Kidney (tissue), 14 donors: ENCODE results near the gene PMEPA1. TPM values are rescaled to one million over a fixed set of nuclear protein-coding genes. Genes with fewer than 3 reads are reported as not detected.

Experiments used
- DNase-seq, 5 donors: peaks; one replicate each; pipeline ENCODE4 v3.0.0-alpha.2; 2013 to 2020
- FAIRE-seq: peaks from 2 replicates; lab custom pipeline; 2012; peaks lifted over from hg19 to GRCh38; lab: Jason Lieb, UNC
- H3K27ac ChIP-seq, 2 donors: one replicate each; pipeline ENCODE4 v1.7.0; 2013; ENCODE audit warnings: low read depth in 2 of 2, low read length in 2 of 2, inconsistent platforms in 1 of 2
- H3K27me3 ChIP-seq: one replicate; pipeline ENCODE4 v1.7.1; 2013; ENCODE audit warnings: low read length, inconsistent platforms; ENCODE audit not compliant: control insufficient read depth, insufficient read depth
- H3K36me3 ChIP-seq, 3 donors: one replicate each; pipeline versions ENCODE4 v1.7.0 to v1.7.1; 2013; ENCODE audit warnings: low read length in 3 of 3, control low read depth in 1 of 3, inconsistent platforms in 1 of 3; ENCODE audit not compliant: insufficient read depth in 3 of 3, control insufficient read depth in 2 of 3
- H3K4me1 ChIP-seq, 3 donors: one replicate each; pipeline versions ENCODE4 v1.7.0 to v1.7.1; 2013; ENCODE audit warnings: low read length in 3 of 3, inconsistent platforms in 1 of 3, low read depth in 1 of 3; ENCODE audit not compliant: control insufficient read depth in 2 of 3, insufficient read depth in 2 of 3
- H3K4me3 ChIP-seq, 3 donors: one replicate each; pipeline versions ENCODE4 v1.7.0 to v1.8.1; 2013; ENCODE audit warnings: low read length in 3 of 3, control low read depth in 1 of 3, inconsistent platforms in 1 of 3
- H3K9ac ChIP-seq, 3 donors: one replicate each; pipeline versions ENCODE4 v1.7.0 to v1.7.1; 2013; ENCODE audit warnings: low read length in 3 of 3, control low read depth in 1 of 3, inconsistent platforms in 1 of 3
- H3K9me3 ChIP-seq, 3 donors: one replicate each; pipeline versions ENCODE4 v1.7.0 to v1.7.1; 2013; ENCODE audit warnings: low read length in 3 of 3, control low read depth in 1 of 3, inconsistent platforms in 1 of 3; ENCODE audit not compliant: control insufficient read depth in 2 of 3, insufficient read depth in 1 of 3
- intact Hi-C: fragments of 100-400 bp; cut with DNase I; formaldehyde crosslinking; loops from one replicate; pipeline ENCODE4 v1.11.1; 2022
- polyA plus RNA-seq: library from polyadenylated mRNA; stranded (reverse); fragments of 350-450 nt; fragmentation: Illumina TruSeq; extraction: RNeasy Lipid Tissue Mini Kit (QIAGEN cat#74804); gene quantifications from one replicate; pipeline ENCODE4 v1.2.3, GENCODE V29; 2014; ENCODE audit warnings: low read depth, low replicate concordance; ENCODE audit not compliant: insufficient read depth
- total RNA-seq: library from RNA; stranded (reverse); fragmentation: NEBNext Ultra II Directional; extraction: Animal tissue kit (Norgen Biotek cat#: 25700); gene quantifications from one replicate; pipeline ENCODE4 v1.2.1, GENCODE V29; 2021
- TF ChIP-seq, protein P1 (sequence below): IDR thresholded peaks from 3 replicates; pipeline ENCODE4 v1.5.1; 2012; ENCODE audit warnings: mild to moderate bottlenecking, moderate library complexity, borderline replicate concordance; ENCODE audit not compliant: insufficient read depth; ENCODE audit errors: extremely low read depth
- donor health status: control.
- donor health status: control.
- donor health status: control.
- donor health status: control.
- donor health status: control.
- donor health status: DM: yes; HTN: yes; CAD: no.
- donor health status: Normal renal cell carcinoma (clear cell type).

PMEPA1 gene
- total and polyA plus RNA-seq, 2 donors from 2014 or later, result 12.9 to 30.4 TPM

DNA sequence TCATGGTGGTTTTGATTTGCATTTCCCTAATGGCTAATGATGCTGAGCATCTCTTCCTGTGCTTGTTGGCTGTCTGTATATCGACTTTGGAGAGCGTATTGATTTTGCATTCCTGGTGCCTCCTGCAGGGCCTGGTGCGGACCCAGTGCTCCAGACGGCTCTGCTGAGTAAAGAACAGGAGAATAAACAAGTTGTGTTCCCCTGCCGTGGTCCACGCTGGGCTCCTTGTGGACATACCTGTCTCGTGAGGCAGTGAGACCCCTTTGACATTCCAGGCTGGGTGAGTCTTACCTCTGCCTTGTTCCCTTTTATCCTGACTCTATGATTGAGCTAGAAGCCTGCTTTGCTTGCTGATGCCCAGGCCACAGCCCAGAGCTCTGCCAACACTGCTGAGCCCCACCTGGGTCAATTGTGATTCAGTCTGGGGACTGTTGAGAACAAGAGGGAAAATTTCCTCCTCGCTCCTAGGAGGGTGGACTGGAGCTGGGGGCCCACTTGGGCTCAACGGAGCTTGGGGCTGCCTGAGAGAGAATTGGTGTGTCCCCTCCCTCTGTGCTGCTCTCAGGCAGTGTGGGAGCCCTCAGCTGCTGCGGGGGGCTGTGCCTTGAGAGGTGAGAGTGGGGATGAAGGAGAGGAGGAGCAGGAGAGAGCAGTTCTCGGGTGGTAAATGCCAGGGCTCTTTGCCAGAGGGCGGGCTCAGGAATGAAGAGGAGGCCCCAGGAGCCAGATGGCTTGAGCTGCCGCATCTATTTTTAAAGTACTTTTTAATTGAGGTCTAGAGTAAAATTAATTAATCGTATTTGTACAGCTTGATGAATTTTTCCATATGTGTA lies 43.7 kb upstream of the PMEPA1 start:
- intact Hi-C loops, result no loop called here
- Histone ChIP-seq H3K36me3 (no peaks in the 10 kb centered on the region), H3K27me3 (no peaks in the 10 kb centered on the region), H3K4me3 (no peak overlapping the region), H3K9ac (no peak overlapping the region), H3K9me3 (no peaks in the 10 kb centered on the region), H3K27ac (no peak overlapping the region), H3K4me1 (peaks cover 0 to 9% (median 0%) of the 10 kb centered on the region in 3 donors)
- FAIRE-seq (no peak), DNase-seq (peak in 2 of 5 donors; percentile 26 to 47)
- TF ChIP-seq, protein P1, sequence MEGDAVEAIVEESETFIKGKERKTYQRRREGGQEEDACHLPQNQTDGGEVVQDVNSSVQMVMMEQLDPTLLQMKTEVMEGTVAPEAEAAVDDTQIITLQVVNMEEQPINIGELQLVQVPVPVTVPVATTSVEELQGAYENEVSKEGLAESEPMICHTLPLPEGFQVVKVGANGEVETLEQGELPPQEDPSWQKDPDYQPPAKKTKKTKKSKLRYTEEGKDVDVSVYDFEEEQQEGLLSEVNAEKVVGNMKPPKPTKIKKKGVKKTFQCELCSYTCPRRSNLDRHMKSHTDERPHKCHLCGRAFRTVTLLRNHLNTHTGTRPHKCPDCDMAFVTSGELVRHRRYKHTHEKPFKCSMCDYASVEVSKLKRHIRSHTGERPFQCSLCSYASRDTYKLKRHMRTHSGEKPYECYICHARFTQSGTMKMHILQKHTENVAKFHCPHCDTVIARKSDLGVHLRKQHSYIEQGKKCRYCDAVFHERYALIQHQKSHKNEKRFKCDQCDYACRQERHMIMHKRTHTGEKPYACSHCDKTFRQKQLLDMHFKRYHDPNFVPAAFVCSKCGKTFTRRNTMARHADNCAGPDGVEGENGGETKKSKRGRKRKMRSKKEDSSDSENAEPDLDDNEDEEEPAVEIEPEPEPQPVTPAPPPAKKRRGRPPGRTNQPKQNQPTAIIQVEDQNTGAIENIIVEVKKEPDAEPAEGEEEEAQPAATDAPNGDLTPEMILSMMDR, result no peak

DNA sequence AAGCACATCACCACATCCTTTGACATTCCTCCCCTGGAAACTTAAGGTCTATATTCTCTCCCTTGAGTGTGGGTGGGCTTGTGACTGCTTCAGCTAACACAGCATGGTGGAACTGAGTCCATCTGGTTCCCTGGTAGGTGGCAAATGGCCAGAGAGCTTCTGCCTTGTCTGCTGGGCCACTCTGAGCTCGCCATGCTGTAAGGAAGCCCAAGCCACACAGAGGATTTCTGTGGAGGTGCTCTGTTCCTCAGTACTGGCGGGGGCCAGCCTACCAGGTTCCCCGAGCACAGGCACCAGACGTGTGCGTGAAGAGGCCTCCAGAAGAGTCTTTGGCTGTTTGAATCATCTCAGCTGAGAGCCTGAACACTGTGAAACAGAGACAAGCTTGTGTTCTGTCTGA lies 41.6 kb upstream of the PMEPA1 start:
- Histone ChIP-seq H3K9ac (no peak overlapping the region), H3K27me3 (no peaks in the 10 kb centered on the region), H3K36me3 (no peaks in the 10 kb centered on the region), H3K9me3 (no peaks in the 10 kb centered on the region), H3K4me1 (peaks cover 0 to 16% (median 6%) of the 10 kb centered on the region in 3 donors), H3K27ac (no peak overlapping the region), H3K4me3 (no peak overlapping the region)
- DNase-seq, result peak in 1 of 5 donors; percentile 19
- TF ChIP-seq, protein P1, result no peak
- intact Hi-C loops, result no loop called here
- FAIRE-seq, result no peak

DNA sequence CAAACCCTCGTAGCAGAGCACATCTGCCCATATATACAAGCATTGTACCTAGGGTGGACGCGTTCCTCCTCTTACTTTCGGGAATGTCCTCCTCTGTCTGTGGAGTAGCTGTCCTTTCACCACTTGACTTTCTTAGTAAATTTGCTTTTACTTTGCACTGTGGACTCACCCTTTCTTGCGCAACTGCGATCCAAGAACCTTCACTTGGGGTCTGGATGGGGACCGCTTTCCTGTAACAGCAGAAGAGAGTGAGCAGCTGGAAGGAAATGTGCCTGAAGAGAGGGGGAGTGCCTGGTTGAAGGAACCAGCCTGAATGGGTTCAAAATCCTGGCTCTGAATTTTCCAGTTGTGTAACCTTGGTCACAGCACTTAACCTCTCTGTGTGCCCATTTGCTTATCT lies 40.1 kb upstream of the PMEPA1 start:
- Histone ChIP-seq H3K4me1 (peaks cover 0 to 16% (median 6%) of the 10 kb centered on the region in 3 donors), H3K4me3 (no peak overlapping the region), H3K9ac (no peak overlapping the region), H3K9me3 (no peaks in the 10 kb centered on the region), H3K27ac (no peak overlapping the region), H3K36me3 (no peaks in the 10 kb centered on the region), H3K27me3 (no peaks in the 10 kb centered on the region)
- DNase-seq, result peak in 1 of 5 donors; percentile 7
- TF ChIP-seq, protein P1, result no peak
- FAIRE-seq, result no peak
- intact Hi-C loops, result no loop called here
